BJ (cell line): ENCODE measurements around the gene FAM168B. TPM values are rescaled to one million over a fixed set of nuclear protein-coding genes. Genes with fewer than 3 reads are reported as not detected.

Experiments
- CTCF ChIA-PET: fragments of 350-600 bp; formaldehyde crosslinking; extraction: SDS; loops from one replicate; lab custom pipeline; 2021; ENCODE audit warnings: antibody characterized with exemption, inconsistent platforms; lab: Yijun Ruan, JAX
- POLR2A ChIA-PET: fragments of 300-600 bp; sonication (Branson Sonifier 250); formaldehyde crosslinking; extraction: SDS; loops from one replicate; lab custom pipeline; 2021; ENCODE audit warnings: antibody characterized with exemption; lab: Charles Lee
- DNase-seq: peaks from one replicate; pipeline ENCODE4 v3.0.0-alpha.2; 2011; ENCODE audit warnings: low read depth
- H3K27me3 ChIP-seq: 2 replicates; pipeline ENCODE4 v1.6.0; 2011; ENCODE audit warnings: low read length; ENCODE audit not compliant: control insufficient read depth, insufficient read depth
- H3K36me3 ChIP-seq: 2 replicates; pipeline ENCODE4 v1.5.1; 2011; ENCODE audit warnings: low read length; ENCODE audit not compliant: control insufficient read depth, insufficient read depth
- H3K4me3 ChIP-seq: 2 replicates; pipeline ENCODE4 v1.5.1; 2011; ENCODE audit warnings: low read depth, mild to moderate bottlenecking, control low read depth, low read length
- CTCF ChIP-seq: IDR thresholded peaks from 2 replicates; pipeline ENCODE4 v1.5.1; 2011; ENCODE audit warnings: low read depth, mild to moderate bottlenecking, control low read depth, inconsistent platforms, low read length, moderate library complexity; ENCODE audit not compliant: insufficient read depth
- polyA plus RNA-seq: library from polyadenylated mRNA; depleted of rRNA; stranded (reverse); fragments of >200 nt; gene quantifications from 2 replicates; pipeline ENCODE4 v1.2.3, GENCODE V29; 2011

FAM168B gene
- polyA plus RNA-seq, 1 experiment: 85.6 TPM

GRCh38 chr2:131044757-131045150, 48.5 kb downstream of the FAM168B start:
- ChIA-PET POLR2A (no interaction called here), CTCF (no interaction called here)
- H3K4me3 ChIP-seq: no peak overlapping the region
- TF ChIP-seq CTCF: no peak
- peaks cover 28% of the 10 kb centered on the region for H3K36me3 ChIP-seq
- no peaks in the 10 kb centered on the region for H3K27me3 ChIP-seq
- DNase-seq: no peak

GRCh38 chr2:131044075-131044756, 49.0 kb downstream of the FAM168B start:
- Histone ChIP-seq H3K36me3 (peaks cover 26% of the 10 kb centered on the region), H3K4me3 (no peak overlapping the region), H3K27me3 (no peaks in the 10 kb centered on the region)
- no peak for TF ChIP-seq CTCF
- ChIA-PET CTCF (no interaction called here), POLR2A (no interaction called here)
- DNase-seq: no peak

GRCh38 chr2:131043199-131044074, 49.8 kb downstream of the FAM168B start:
- TF ChIP-seq CTCF: no peak
- no peak overlapping the region for H3K4me3 ChIP-seq
- peaks cover 19% of the 10 kb centered on the region for H3K36me3 ChIP-seq
- H3K27me3 ChIP-seq: no peaks in the 10 kb centered on the region
- DNase-seq: no peak
- ChIA-PET CTCF (no interaction called here), POLR2A (no interaction called here)

GRCh38 chr2:131042148-131042775, 51.0 kb downstream of the FAM168B start:
- no peak for DNase-seq
- Histone ChIP-seq H3K36me3 (peaks cover 17% of the 10 kb centered on the region), H3K27me3 (no peaks in the 10 kb centered on the region), H3K4me3 (no peak overlapping the region)
- ChIA-PET POLR2A (no interaction called here), CTCF (interaction anchor here (1.4 kb wide), 1 partner anchor 245 kb away, joined by 3 read pairs; no protein-coding TSS in a partner anchor)
- no peak for TF ChIP-seq CTCF
